Measurements from ENCODE around the gene AGBL4.

GRCh38 chr1:48595613-48596012, 1428.1 kb downstream of the AGBL4 start:
- TF ChIP-seq EZH2 (IDR thresholded peaks at IDR 0.05) (no peak), POLR2AphosphoS5 (IDR thresholded peaks at IDR 0.05; ENCODE audit: borderline replicate concordance, low read depth, low read length) (no peak), FOXP2 (optimal IDR thresholded peaks at IDR 0.05; ENCODE audit: control extremely low read depth, extremely low read length, insufficient read depth) (no peak)

Data from SK-N-MC (cell line).